Fibroblast of the aortic adventitia (primary cell): ENCODE measurements around the gene EVI2A. TPM values are rescaled to one million over a fixed set of nuclear protein-coding genes. Genes with fewer than 3 reads are reported as not detected.
A peak's percentile ranks its signal among the peaks of the same experiment; 100 is the strongest.

Experiments used
- DNase-seq: peaks from one replicate; pipeline ENCODE4 v3.0.0-alpha.2; 2010; ENCODE audit warnings: low read depth
- H3K4me3 ChIP-seq: 2 replicates; pipeline ENCODE4 v1.5.1; 2011; ENCODE audit warnings: low read depth, mild to moderate bottlenecking, control low read depth, low read length, moderate library complexity
- total RNA-seq: library from RNA; depleted of rRNA; stranded (reverse); fragments of >200 nt; gene quantifications from 2 replicates; pipeline ENCODE4 v1.2.3, GENCODE V29; 2012; ENCODE audit warnings: low replicate concordance
- TF ChIP-seq, protein P1 (sequence below): IDR thresholded peaks from 2 replicates; pipeline ENCODE4 v1.5.1; 2011; ENCODE audit warnings: mild to moderate bottlenecking, low read length, control low read depth, inconsistent platforms; ENCODE audit not compliant: insufficient read depth

EVI2A gene
- total RNA-seq, 1 donor: 9.9 TPM

DNA sequence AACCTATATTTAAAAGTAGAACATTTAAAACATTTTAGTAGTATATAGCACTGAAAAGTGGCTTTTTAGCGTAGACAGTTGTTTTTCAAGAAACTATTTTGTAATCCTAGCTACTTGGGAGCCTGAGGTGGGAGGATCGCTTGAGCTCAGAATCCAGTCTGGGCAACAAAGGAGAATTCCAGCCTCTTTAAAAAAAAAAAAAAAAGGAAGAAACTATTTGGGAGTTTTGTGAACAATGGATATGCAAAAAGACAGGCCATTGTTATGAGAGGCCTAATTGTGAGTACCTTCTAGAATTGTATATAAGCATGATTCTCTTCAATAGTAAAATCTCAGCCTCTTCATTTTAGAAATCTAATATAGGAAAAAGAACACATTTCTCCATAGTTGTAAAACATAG lies 42.0 kb downstream of the EVI2A start:
- H3K4me3 ChIP-seq: no peak overlapping the region
- TF ChIP-seq, protein P1, sequence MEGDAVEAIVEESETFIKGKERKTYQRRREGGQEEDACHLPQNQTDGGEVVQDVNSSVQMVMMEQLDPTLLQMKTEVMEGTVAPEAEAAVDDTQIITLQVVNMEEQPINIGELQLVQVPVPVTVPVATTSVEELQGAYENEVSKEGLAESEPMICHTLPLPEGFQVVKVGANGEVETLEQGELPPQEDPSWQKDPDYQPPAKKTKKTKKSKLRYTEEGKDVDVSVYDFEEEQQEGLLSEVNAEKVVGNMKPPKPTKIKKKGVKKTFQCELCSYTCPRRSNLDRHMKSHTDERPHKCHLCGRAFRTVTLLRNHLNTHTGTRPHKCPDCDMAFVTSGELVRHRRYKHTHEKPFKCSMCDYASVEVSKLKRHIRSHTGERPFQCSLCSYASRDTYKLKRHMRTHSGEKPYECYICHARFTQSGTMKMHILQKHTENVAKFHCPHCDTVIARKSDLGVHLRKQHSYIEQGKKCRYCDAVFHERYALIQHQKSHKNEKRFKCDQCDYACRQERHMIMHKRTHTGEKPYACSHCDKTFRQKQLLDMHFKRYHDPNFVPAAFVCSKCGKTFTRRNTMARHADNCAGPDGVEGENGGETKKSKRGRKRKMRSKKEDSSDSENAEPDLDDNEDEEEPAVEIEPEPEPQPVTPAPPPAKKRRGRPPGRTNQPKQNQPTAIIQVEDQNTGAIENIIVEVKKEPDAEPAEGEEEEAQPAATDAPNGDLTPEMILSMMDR: no peak
- DNase-seq: peak; percentile 57

DNA sequence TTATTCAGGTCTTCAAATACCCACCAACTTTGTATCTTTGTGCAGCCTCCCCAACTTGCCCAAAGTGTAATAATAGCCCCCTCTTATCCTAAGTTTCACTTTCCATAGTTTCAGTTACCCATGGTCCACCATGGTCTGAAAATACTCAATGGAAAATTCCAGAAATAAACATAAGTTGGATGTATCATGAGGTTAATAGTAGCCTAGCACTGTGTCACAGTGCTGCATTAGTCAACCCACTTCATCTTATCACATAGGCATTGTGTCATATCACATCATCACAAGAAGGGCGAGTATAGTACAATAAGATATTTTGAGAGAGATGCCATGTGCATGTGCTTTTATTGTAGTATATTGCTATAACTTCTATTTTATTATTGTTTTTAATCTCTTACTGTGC lies 46.3 kb downstream of the EVI2A start:
- TF ChIP-seq, protein P1: no peak
- DNase-seq: no peak
- no peak overlapping the region for H3K4me3 ChIP-seq

DNA sequence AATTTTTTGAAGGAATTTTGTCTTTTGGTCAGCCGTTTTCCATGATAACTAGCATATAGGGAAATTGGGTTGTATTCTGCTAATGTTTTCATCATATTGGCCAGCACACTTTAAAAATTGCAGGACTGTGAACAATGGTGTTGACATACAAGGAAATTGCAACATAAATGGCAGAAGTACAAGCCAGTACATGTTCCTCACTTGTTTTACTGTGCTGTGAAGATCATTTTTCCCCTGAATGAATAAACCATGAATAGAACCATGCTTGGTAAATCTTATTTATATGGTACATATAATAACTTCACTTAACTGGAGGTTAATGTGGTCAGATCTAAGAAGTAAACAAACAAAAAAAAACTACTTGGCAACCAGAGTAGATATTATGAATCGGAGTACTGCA lies 47.2 kb downstream of the EVI2A start:
- H3K4me3 ChIP-seq: no peak overlapping the region
- TF ChIP-seq, protein P1: no peak
- DNase-seq: peak; percentile 94

DNA sequence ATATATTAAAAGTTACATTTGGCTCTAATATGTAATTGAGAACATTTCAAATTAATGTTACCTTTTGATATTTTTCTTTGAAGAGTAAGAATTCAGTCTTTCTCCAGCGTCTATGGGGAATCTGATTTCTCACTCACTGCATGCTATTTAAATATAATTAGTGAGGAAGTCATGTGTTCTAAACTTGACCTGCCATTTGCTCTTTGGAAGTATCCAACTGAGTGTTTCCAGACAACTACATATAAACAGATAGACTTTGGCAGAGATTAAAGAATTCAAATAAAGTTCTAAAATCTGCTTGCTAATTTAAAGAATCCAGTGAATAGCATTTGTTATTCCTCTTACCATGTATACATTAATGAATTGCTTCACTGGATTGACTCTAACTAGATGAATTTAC lies 47.9 kb downstream of the EVI2A start:
- peak; percentile 45 for DNase-seq
- H3K4me3 ChIP-seq: peak overlapping the region; percentile 26
- TF ChIP-seq, protein P1: no peak

DNA sequence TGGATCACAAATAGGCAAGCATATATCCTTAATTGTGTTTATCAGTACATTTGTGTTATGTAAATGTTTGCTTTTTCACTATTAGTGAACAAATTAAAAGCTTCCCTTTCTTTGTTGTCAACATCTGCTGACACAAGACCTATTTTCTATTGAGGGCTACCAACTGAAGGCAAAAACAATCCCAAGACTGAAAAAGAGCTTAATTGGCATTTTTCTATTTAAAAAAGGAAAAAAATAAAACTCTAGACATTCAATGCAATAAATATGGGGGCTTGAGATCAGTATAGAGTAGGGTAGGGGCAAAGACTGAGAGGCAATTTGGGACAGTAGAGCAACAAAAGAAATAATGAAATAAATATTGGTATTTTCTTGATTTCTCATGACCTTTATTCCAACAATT lies 48.6 kb downstream of the EVI2A start:
- no peak overlapping the region for H3K4me3 ChIP-seq
- TF ChIP-seq, protein P1: no peak
- DNase-seq: no peak

DNA sequence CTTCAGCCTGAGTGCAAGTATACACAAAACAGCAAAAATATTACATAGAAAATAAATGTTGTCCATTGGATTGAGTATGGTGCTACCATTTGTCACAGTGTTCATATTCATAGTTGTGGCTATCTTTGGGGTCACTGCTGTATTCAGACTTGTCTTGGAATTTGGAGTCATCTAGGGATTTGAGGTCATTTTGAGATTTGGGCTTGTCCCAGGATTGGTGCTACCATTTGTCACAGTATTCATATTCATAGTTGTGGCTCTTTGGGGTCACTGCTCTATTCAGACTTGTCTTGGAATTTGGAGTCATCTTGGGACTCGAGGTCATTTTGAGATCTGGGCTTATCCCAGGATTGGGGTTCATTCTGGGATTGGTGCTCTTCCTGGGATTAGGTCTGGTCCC lies 49.2 kb downstream of the EVI2A start:
- no peak for DNase-seq
- TF ChIP-seq, protein P1: no peak
- H3K4me3 ChIP-seq: no peak overlapping the region

DNA sequence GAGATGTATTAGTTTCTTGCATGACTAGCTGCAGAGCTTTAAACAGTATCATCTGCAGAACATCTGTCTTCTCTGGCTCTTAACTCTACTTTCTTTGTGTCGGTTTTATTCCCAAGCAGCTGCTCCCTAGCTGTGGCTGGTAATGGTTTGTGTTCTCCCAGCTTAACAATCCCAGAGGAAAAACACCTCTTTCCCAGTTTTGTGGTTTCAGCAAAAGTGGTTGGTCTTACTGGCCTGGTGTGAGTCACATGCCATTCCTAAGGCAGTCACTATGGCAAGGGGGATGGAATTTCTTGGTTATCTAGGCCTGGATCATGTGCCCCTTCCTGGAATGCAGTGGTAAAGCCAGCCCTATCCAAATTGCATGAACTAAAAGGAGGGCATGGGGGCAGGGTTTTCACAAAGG lies 51.8 kb downstream of the EVI2A start:
- no peak overlapping the region for H3K4me3 ChIP-seq

More for the DNA sequence above, 51.8 kb downstream of the EVI2A start:
- DNase-seq: peak; percentile 99
- TF ChIP-seq, protein P1: no peak
